GM20000 (cell line): ENCODE measurements around the gene ITCH.
A peak's percentile ranks its signal among the peaks of the same experiment; 100 is the strongest.
"Not testable (repeated sequence)": the region's sequence is repeated elsewhere in the genome, so short reads cannot be mapped to it uniquely, and the experiment has no call there.

Experiments
- DNase-seq: peaks from one replicate; pipeline ENCODE4 v3.0.0; 2012; ENCODE audit warnings: low spot score
- CTCF ChIP-seq: IDR thresholded peaks from 2 replicates; pipeline ENCODE4 v1.5.1; 2012; ENCODE audit warnings: mild to moderate bottlenecking, control low read depth; ENCODE audit errors: extremely low read depth, missing control alignments

The ITCH gene

GRCh38 chr20:34415079-34415478 is 52.0 kb downstream of the ITCH start:
- peak; percentile 32 for DNase-seq
- no peak for TF ChIP-seq CTCF

- TF ChIP-seq CTCF = no peak
- DNase-seq = no peak
These were observed 57.1 kb downstream of the ITCH start for GRCh38 chr20:34420146-34420545.

- no peak for DNase-seq
- TF ChIP-seq CTCF = no peak
These were observed 57.9 kb downstream of the ITCH start for GRCh38 chr20:34420975-34421374.

- no peak for TF ChIP-seq CTCF
- no peak for DNase-seq
These were observed 58.8 kb downstream of the ITCH start for GRCh38 chr20:34421766-34422466.

- DNase-seq = not testable (repeated sequence)
These were observed 62.1 kb downstream of the ITCH start for GRCh38 chr20:34425032-34425690.

- TF ChIP-seq CTCF = no peak
- no peak for DNase-seq
These were observed 63.0 kb downstream of the ITCH start for GRCh38 chr20:34426026-34426425.

- TF ChIP-seq CTCF = no peak
These were observed 64.3 kb downstream of the ITCH start for GRCh38 chr20:34427331-34427730.

GRCh38 chr20:34427784-34428183 is 64.7 kb downstream of the ITCH start:
- no peak for TF ChIP-seq CTCF
- DNase-seq = no peak

More at GRCh38 chr20:34427331-34427730, 64.3 kb downstream of the ITCH start:
- DNase-seq = no peak
